GM06990 (cell line): Measurements from ENCODE around the gene MAN2B2.
"Not testable (repeated sequence)": the region's sequence is repeated elsewhere in the genome, so short reads cannot be mapped to it uniquely, and the experiment has no call there.

Experiments used
- DNase-seq: peaks from one replicate; pipeline ENCODE4 v3.0.0-alpha.2; 2011; ENCODE audit not compliant: insufficient read length; ENCODE audit errors: extremely low read depth
- H3K27me3 ChIP-seq: replicated peaks from 2 replicates; pipeline ENCODE4 v1.6.0; 2011; ENCODE audit warnings: low read length; ENCODE audit not compliant: control insufficient read depth, insufficient read depth
- H3K36me3 ChIP-seq: 2 replicates; pipeline ENCODE4 v1.5.1; 2011; ENCODE audit warnings: low read length; ENCODE audit not compliant: control insufficient read depth, insufficient read depth
- H3K4me3 ChIP-seq: replicated peaks from 2 replicates; pipeline ENCODE4 v1.5.1; 2011; ENCODE audit warnings: low read depth, mild to moderate bottlenecking, control low read depth, low read length
- CTCF ChIP-seq: IDR thresholded peaks from 2 replicates; pipeline ENCODE4 v1.5.1; 2011; ENCODE audit warnings: low read length, control low read depth, mild to moderate bottlenecking, inconsistent platforms; ENCODE audit not compliant: insufficient read depth, poor library complexity, severe bottlenecking

The MAN2B2 gene

GRCh38 chr4:6647169-6647568 is 72.2 kb downstream of the MAN2B2 start:
- H3K36me3 ChIP-seq, result peaks cover 10% of the 10 kb centered on the region
- no peak for DNase-seq
- no peak overlapping the region for H3K4me3 ChIP-seq
- TF ChIP-seq CTCF, result no peak
- H3K27me3 ChIP-seq, result no peaks in the 10 kb centered on the region

GRCh38 chr4:6647582-6648230 is 72.7 kb downstream of the MAN2B2 start:
- no peaks in the 10 kb centered on the region for H3K27me3 ChIP-seq
- DNase-seq, result no peak
- no peak overlapping the region for H3K4me3 ChIP-seq
- no peak for TF ChIP-seq CTCF
- H3K36me3 ChIP-seq, result peaks cover 8% of the 10 kb centered on the region

GRCh38 chr4:6649216-6649615 is 74.2 kb downstream of the MAN2B2 start:
- H3K27me3 ChIP-seq, result no peaks in the 10 kb centered on the region
- TF ChIP-seq CTCF, result no peak
- no peaks in the 10 kb centered on the region for H3K36me3 ChIP-seq
- no peak overlapping the region for H3K4me3 ChIP-seq
- DNase-seq, result no peak

GRCh38 chr4:6654211-6654610 is 79.2 kb downstream of the MAN2B2 start:
- H3K36me3 ChIP-seq, DNase-seq, H3K4me3 ChIP-seq, H3K27me3 ChIP-seq: not testable (repeated sequence)

GRCh38 chr4:6655291-6655690 is 80.3 kb downstream of the MAN2B2 start:
- not testable (repeated sequence) for H3K36me3 ChIP-seq, H3K4me3 ChIP-seq, DNase-seq, H3K27me3 ChIP-seq

GRCh38 chr4:6655924-6656323 is 80.9 kb downstream of the MAN2B2 start:
- no peak for DNase-seq
- TF ChIP-seq CTCF, result no peak
- no peaks in the 10 kb centered on the region for H3K36me3 ChIP-seq
- H3K4me3 ChIP-seq, result no peak overlapping the region
- H3K27me3 ChIP-seq, result no peaks in the 10 kb centered on the region
